Dermis blood vessel endothelial cell (primary cell): ENCODE results near the gene KIF18B. TPM values are rescaled to one million over a fixed set of nuclear protein-coding genes. Genes with fewer than 3 reads are reported as not detected.
A peak's percentile ranks its signal among the peaks of the same experiment; 100 is the strongest.

ENCODE experiments used
- DNase-seq: peaks from one replicate; pipeline ENCODE4 v3.0.0; 2010
- total RNA-seq: library from RNA; depleted of rRNA; stranded (reverse); fragments of >200 nt; gene quantifications from 2 replicates; pipeline ENCODE4 v1.2.3, GENCODE V29; 2014

The KIF18B gene
- 1.4 and 7.3 TPM in 2 replicates for total RNA-seq

DNA sequence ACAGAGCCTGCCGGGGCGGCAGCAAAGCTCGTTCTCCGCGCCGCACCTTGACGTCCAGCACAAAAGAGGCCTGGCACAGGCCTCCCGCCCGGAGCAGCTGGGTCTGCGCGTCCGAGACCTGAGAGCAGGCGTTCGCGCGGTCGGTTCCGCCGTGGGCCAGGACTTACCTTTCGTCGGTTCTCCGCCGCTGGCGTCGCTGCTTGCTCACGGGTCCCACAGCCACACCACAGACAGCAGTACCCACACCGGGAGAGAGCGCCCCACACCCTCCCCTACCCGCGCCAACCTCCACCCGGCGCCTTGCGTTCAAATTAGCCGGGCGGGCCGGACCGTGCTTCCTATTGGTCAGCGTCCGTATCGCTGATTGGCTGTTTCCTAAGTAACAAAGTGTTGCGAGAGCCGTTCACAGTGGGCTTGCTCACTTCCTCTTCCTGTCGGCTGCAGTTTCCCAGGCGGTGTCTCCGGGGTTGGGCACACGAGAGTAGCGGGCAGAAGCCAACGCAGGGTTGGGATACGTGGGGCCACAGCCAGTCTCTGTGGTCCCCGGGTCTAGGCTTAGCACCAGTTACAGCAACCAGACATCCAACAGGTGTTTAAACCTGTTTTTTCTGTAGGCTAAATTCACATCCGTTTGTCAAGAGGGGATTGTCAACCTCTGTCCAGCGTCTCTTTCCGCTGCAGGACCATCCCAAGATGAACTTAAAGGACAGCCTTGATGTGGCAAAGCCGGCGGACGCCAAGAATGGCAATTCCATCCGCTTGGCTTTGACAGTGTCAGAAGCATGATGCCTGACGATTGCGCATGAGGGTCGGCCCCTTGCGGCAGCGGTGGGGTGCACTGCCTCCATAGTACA, at the start of gene KIF18B:
Gene KIF18B, minus strand, starts transcription at position 313 of the 854 bp plus-strand sequence. CDS start 11,429 bp downstream, outside the sequence.
- DNase-seq: peak; percentile 98

GRCh38 chr17:44996304-44996703, 48.7 kb upstream of the KIF18B start:
- no peak for DNase-seq

DNA sequence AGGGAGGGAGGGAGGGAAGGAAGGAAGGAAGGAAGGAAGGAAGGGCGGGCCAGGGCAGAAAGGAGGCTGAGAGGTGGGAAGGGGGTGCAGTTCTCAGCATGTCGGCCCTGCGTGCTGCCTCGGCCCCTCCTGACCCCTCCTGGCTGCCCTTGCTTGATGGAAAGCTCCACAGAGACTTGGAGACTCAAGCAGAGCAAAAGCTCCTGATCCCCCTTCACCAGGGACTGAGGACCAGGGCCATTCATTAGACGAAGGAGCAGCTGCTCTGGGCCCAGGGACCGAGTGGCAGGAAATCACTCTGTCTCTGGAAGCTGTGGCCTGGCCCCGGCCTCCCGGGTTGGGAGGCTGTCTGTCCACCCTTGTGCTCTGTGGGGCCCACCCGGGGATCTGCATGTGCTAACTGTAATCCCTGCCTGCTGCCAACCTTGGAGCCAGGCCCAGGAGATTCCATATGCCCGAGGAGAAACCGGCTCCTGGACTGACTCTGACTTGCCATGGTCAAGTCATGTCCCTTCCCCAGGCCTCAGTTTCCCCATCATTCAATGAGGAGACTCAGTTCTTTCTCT, 47.9 kb upstream of the KIF18B start:
- no peak for DNase-seq

GRCh38 chr17:44992242-44992939, 44.8 kb upstream of the KIF18B start:
- no peak for DNase-seq

DNA sequence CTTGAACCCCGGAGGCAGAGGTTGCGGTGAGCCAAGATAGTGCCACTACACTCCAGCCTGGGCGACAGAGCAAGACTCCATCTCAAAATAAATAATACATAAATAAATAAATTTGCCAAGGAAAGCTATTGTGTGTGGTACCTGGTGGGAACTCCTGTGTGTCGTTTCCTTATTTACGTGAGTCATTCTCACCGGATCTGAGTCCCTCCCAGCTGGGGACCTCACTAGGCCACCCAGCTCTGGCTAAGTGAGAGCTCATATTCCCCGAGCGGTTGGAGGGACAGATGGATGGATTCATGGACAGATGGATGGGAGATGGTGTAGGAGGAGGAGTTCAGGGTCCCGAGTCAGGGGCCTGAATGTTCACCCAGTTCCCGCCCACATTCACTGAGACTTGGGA, 43.4 kb upstream of the KIF18B start:
- DNase-seq: peak; percentile 28

DNA sequence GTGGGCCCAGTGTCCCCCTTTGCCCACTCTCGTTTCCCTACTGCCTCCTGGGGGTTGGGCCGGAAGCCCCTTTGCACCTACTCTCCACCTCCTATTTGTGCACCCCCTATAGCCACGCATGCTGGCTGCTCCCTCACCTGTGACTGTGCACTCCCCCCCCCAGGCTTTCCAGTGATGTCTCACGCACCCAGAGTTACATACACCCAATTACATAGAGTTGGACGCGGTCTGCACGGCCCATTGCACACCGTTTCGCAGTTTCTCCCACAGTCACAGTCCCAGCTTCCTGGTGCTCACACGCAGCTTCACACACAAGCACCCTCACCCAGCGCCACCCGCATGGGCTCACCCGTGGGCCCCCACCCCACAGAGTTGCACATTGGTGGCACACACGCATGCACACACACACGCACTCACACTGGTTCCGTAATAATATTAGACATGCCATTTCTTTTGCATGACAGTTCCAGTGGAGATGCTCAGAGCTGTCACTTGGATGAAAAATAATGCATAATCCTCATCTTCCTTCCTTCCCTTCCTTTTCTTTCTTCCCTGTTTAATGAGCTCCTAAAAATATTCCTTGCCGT, 42.1 kb upstream of the KIF18B start:
- no peak for DNase-seq

DNA sequence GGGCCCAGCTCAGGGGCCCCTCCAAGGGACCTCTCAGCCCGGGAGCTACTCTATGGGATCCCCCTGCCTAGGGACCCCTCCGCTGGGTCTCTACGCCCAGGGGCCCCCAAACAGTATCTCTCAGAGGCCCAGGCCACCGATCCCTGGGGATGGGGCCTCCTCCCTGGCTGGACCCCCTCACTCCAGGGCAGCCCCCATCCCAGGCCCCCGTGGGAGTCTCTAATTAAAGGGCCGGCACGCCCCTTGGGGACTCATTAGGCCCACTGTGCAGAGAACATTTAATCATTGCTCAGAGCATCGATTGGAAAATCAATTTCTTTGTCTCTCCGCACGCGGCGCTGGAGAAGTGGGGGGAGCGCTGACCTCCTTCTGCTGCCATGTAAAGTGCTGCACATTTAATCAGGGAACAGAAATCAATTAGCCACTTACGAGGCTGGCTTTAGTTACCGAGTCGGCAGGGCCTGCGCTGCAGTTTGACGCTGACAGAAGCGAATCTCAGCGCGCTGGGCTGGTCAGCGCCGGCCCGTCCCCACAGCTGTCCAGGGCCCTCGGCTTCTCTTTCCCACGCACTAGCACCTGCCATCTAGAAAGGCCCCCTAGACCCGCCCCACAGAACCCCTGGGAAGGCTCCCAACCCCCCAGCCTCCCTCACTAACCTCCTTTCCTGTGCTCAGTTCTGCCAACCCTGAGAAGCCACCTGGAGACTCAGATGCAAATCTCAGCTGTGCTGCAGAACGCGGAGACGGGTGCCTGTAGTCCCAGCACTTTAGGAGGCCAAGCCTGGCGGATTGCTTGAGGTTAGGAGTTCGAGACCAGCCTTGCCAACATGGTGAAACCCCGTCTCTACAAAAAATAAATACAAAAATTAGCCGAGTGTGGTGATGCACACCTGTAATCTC, 40.7 kb upstream of the KIF18B start:
- DNase-seq: no peak

- DNase-seq: no peak
Measured at GRCh38 chr17:44983563-44983962, 36.0 kb upstream of the KIF18B start.

DNA sequence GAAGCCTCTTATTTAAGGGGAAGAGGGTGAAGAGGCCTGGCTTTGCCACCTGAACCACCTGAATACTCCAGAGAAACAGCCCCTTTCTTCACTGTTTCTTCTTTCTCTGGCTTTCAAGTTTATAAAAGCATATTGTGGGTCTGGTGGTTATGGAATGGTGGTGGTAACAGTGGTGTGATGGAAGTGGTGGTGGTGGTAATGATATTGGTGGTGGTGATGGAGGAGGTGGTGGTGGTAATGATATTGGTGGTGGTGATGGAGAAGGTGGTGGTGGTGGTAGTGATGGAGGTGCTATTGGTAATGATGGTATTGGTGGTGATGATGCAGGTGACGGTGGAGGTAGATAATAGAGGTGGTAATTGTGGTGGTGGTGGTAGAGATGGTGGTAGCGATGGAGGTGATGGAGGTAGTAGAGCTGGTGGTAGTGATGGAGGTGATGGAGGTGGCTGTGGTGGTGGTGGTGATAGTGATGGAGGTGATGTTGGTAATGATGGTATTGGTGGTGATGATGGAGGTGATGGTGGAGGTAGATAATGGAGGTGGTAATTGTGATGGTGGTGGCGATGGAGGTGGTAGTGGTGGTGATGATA, 34.6 kb upstream of the KIF18B start:
- no peak for DNase-seq

DNA sequence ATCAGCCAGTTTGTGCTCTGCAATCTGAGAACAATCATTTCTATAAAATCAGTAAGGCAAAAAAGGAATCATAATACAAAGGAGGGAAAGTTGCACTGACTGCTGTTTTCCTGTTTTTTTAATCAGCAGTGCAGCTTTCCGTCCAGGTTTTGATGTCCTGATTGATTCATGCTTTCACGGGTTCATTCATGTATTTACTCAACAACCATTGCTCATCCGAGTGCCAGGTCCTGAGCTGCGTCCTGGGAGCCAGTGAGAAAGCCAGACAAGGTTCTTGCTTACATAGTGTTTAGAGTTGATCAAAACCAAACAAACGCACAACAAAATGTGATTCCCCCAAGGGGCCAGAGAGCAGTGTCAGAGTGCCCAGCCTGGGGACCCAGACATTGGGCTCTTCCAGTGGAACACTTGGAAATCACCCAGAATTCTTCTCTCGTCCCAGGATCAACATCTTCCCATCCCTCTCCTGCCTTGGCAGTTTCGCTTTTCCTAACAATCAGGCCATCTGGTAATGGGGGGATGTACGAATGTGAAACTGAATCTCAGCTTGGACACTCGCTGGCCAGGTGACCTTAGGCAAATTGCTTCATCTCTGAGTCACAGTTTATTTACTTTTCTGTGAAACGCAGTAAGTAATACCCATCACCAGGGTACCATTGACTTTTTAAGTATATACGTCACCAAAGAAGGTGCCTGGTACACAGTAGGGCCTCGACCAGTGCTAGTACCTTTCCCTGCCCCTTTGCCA, 33.8 kb upstream of the KIF18B start:
- peak; percentile 51 for DNase-seq

DNA sequence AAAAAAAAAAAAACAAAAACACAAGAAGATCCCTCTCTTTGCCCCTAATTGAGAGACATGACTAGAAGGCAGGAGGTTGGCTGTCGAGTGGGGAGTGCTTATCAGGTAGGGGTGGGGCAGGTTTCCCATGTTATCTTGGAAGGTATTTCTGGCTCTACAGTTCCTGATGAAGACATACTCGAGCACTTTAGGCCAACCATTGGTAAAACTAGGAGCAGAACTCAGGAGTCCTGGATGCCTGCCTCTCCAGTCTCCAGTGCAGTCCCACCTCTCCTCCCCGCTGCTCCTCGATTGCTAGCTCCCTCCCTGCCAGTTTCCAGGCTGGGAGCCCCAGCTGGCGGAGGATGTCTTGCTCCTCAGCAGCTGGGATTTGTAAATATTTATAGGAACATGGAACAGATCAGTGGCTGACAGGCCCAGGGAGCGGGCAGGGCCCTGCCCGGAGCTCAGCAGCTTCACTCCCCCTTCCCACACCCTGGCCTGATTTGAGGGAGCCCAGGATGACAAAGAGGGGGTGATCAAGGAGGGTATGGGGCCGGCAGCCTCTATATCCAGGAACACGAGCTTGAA, 31.9 kb upstream of the KIF18B start:
- DNase-seq: no peak

DNA sequence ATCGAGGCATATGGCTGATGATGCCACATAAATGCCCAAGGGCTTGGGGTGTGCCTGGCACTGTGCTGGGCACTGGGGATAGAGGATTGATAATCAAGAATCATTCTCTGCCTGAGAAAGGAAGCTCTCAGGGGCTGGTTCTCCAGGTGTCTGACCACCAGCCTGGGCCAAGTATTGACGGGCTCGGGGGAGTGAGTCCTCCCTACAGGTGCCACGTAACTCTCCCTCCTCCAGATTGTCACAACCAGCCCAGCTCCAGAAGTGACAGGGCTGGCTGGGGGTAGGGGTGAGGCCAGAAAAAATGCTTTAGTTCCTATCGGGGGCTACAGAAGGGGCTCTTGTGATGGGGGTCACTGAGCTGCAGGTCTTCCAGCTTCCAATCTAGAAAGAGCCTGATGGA, 31.2 kb upstream of the KIF18B start:
- DNase-seq: no peak

DNA sequence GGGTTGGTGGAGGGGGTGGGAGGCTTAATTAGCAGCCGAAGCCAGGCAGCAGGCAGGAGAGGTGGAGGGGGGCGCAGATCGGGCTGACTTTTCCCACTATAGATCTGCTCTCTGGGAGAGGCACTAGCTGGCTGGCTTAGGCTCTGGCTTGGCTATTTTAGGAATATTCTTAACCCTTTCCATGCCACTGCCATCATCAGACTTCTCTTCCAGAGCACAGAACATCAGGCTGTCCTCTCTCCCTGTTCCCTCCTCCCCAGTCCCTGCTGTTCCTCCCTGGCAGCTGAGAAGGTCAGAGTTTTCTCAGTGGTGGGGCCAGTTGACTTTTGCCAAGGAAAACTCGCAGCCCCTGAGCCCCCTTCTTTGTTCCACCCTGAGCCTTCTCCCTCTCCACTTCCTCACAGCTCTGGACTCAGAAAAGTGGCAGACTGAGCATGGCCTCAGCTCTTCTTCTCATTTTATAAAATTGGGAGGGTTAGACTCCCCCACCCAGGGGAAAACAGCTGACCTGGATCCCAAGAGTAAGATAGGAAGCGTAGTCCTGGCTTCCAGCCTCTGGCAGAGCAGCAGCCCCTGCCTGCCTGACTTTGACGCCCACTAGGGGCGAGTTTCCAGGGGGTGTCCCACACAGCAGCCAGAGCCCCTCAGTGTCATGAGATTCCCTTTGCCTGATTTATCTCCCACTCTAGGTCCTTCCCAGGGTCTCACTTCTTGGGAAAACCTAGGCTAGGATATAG, 30.4 kb upstream of the KIF18B start:
- DNase-seq: no peak

DNA sequence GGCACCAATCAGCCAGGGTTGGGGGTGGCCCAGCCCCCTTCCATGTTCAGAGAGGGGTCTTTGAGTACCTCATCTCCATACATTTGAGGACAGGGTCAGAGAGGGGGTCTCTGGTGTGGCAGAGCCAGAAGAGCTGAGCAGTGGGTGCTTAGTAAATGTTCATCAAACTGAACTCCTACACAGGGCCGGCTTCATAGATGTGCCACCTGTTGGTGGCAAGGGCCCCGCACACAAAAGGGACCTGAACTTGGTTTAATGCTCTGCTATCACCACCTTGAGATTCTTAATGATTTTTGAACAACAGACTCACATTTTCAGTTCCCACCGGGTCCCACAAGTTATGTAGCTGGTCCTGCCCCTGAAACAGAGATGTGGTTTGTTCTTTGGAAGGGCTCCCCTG, 29.5 kb upstream of the KIF18B start:
- DNase-seq: no peak

GRCh38 chr17:44976206-44976605, 28.6 kb upstream of the KIF18B start:
- DNase-seq: no peak

DNA sequence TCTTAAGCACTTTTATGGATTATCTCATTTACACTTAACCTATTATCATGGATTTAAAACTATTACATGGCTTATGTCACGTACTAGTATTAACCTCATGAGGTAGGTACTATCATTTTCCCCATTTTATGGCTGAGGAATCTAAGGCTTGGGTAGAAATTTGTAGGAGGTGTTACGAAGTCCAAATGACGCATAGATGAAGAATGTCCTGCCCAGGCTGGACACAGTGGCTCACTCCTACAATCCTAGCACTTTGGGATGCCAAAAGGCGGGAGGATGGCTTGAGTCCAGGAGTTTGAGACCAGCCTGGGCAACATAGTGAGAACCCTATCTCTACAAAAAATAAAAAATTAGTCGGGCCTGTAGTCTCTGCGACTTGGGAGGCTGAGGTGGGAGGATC, 25.4 kb upstream of the KIF18B start:
- DNase-seq: no peak

GRCh38 chr17:44971776-44972483, 24.4 kb upstream of the KIF18B start:
- no peak for DNase-seq

DNA sequence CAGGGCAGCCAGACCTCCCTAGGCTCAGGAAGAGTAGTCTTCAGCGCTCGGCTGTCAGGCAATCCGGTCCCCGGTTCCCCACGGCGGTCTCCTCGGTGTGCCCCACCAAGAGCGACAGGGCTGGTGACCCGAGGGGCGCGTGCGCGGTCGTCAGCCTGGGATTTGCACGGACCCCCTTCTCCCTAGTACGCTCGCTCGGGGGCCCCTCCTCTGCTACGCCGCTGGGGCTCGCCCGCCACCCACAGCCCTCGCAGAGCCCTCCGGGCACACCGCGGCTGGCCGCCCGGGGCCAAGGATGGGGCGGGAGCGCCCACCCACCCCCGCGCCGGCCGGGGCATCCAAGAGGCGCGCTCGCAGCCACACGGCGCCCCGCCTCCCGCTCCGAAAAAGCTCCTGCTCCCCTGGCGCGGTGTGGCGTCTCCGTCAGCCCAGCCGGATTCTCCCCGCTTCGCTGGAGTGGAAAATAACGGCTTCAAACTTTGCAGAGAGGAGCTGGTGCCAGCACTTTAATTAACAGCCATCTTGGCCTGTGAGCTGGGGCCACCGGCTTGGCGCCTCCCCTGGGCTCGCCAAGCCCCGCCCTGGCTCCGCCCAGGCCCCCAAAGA, 22.7 kb upstream of the KIF18B start:
- peak; percentile 29 for DNase-seq
